GM21528 (cell line): Measurements from ENCODE around the gene MLNR.

Experiments used
- ATAC-seq: cut with Tn5 transposase; IDR thresholded peaks from one replicate; pipeline ENCODE4 v1.9.1; 2021; ENCODE audit warnings: mild to moderate bottlenecking, moderate library complexity; ENCODE audit not compliant: unreplicated experiment, low FRiP score

MLNR gene

DNA sequence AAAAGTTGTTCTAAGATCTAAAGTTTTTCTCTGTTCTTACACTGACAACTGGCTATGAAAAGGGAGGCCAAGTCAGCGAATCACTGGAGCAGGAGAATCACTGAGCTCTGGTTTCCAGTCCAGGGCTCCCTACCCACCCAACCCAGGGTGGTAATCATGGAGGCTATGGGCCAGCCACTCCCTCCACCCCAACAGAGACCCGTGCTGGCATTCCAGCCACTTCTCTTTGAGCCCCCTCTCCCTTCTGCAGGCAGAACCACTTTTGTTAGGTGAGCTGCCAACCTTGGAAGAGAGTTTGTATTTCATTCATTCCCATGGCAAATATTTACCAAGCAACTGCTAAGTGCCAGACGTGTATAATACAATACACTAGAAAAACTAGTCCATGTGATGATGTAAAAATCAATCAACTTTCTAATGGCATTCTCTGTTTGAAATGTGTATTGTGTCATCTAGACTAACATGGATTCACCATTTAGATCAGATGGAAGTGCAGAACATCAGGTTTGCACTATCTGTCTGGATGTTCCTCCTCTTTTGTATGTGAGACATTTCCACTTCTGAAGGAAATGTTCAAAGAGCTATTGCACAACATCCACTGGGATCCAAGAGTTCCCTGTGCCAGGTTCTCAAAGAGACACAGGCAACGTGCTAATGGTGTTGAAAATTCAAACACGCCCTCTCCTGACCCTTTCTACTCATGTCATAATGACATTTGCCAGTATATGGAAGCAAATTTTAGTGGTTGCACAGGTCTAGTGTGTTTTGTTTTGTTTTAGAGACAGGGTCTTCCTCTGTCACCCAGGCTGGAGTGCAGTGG is 5.3 kb downstream of the MLNR start:
- ATAC-seq: no peak

GRCh38 chr13:49226613-49227012 is 6.5 kb downstream of the MLNR start:
- no peak for ATAC-seq

DNA sequence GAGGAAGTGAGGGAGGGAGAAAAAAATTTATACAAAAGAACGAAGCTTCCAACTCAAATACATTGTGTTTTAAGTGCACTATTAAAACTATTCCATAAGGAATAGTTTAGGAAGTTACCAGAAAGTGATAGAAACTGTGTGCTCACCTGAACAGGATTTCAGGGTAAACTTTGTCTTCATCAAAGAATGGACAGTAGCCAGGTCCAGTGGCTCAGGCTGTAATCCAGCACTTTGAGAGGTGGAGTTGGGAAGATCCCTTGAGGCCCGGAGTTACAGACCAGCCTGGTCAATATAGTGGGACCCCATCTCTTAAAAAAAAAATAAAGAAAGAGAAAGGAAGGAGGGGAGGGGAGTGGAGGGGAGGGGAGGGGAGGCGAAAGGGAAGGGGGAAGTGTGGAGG is 14.6 kb downstream of the MLNR start:
- ATAC-seq: no peak

DNA sequence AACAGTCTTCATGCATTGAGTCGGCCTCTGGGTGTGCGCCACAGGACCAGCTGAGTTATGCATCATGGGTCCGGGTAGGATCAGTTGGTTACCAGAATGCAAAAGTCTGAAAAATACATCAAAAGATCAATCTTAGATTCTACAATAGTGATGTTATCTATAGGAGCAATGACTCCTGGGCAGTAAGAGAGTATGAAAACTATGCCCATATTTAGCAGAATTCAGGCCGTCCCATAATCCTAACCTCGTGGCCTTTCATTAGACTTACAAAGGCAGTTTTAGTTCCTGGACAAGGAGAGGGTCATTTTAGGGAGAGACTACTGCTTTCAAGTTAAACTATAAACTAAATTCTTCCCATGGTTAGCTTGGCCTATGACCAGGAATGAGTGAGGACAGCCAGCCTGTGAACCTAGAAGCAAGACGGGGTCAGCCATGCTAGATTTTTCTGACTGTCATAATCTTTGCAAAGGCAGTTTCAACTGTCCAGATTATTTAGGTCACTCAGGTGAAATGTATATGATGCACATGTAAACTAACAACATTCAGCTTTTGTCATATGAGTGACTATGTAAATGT is 15.8 kb downstream of the MLNR start:
- ATAC-seq: no peak

DNA sequence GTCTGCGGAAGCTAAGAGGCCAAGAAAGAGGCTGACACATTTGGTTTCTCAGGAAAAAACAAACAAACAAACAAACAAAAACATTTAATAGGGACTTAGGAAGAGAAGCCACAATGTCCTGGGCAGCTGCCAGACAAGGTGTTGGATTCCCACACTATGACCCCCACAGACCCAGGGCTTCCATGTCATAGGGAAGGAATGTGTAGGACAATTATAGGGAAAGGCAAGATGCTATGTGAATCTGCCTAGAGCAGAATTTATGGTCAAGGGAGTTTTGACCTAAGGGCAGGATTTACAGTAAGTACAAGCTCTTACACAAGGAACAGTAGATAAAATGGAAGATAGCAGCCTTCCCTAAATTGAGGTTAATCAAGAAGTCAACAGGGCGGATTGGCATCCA is 18.5 kb downstream of the MLNR start:
- no peak for ATAC-seq

GRCh38 chr13:49240017-49240416 is 19.9 kb downstream of the MLNR start:
- ATAC-seq: no peak

- ATAC-seq: no peak
These were observed 21.2 kb downstream of the MLNR start for GRCh38 chr13:49241296-49241695.

DNA sequence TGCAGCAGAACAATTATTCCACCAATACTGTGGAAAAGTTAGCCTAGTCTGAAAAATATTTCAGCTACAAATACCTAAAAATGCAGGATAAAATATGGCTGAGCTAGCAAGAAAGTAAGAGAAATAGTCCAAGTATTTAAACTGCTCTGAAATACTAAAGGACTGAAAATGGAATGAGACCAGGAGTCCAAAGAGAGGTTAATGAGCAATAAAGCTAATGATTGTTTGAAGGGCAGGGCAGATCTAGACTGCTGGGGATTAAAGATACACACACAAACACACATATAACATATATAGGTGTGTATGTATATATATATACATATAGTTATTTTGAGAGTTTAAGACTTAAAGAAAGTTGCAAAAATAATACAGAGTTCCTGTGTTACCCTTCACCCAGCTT is 25.0 kb downstream of the MLNR start:
- ATAC-seq: no peak

GRCh38 chr13:49246850-49247642 is 26.9 kb downstream of the MLNR start:
- ATAC-seq: peak; percentile 39

DNA sequence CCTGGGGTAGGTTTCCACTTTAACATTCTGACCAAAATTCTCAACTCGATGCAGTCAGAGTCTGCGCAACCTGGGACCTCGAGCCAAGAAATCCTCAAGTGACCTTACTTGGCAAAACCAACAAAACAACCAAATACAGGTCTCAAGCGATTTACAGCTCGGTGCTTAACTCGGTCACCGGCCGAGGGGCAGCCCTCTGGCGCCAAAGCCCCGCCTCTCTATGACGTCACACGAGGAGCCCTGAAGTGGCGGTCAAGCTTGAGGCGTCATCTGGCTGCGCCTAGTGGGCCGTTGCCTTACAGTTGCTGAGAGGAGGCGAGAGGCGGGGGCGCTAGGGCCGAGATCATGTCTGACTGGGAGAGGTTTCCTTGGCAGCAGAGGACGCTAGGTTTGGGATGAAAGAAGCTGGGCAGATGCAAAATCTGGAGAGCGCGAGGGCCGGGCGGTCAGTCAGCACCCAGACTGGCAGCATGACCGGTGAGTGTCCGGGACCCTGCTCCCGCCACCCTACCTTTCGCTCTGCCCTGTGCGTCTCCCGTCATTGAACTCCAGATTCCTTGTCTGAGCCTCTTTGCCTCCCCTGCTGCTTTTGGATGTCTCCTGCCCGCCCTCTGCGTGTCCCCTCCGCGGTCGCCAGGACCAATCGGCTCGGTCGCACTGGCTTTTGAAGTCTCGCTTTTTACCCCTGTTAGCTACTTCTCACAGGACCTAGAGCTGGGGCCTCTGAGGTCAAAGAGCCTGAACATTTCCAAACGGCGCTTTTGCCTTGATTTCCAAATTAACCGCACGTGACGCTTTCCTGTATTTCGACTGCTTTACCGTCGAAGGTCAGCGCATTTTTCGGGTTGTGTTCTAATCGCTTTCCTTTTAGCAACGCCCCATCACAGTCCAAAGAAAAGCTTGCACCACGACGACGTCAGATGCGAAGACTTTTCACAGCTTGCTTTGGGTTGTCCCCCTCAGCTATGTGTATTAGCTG is 27.8 kb downstream of the MLNR start, which contains the start of gene CDADC1:
CDADC1 (plus strand) TSS at position 283 of the 979 bp plus-strand sequence; CDS start at position 396, 113 bp downstream.
- peak; percentile 97 for ATAC-seq

GRCh38 chr13:49248622-49249002 is 28.5 kb downstream of the MLNR start:
- no peak for ATAC-seq

GRCh38 chr13:49251326-49251725 is 31.2 kb downstream of the MLNR start:
- no peak for ATAC-seq

- ATAC-seq: no peak
These were observed 33.2 kb downstream of the MLNR start for GRCh38 chr13:49253310-49253709.

GRCh38 chr13:49254007-49254406 is 33.9 kb downstream of the MLNR start:
- no peak for ATAC-seq

DNA sequence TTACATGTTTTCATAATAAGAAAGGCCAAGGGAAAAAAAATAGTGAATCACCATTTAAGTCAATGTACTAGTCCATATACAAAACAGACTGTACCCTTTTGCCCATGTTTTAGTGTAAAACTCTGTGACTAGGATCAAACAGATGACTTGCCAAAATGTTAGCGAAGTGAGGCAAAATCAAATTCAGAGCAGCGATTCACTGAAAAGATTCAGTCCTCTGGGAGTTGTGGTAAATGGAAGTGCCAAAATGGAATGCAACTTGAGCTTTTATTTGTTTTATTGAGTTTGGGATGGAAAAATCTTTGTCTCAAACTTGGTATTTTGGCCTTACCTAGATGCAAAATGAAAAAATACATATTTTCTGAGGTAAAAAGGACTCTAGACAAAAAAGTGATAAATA is 36.7 kb downstream of the MLNR start:
- no peak for ATAC-seq

GRCh38 chr13:49258089-49258796 is 38.1 kb downstream of the MLNR start:
- ATAC-seq: no peak

DNA sequence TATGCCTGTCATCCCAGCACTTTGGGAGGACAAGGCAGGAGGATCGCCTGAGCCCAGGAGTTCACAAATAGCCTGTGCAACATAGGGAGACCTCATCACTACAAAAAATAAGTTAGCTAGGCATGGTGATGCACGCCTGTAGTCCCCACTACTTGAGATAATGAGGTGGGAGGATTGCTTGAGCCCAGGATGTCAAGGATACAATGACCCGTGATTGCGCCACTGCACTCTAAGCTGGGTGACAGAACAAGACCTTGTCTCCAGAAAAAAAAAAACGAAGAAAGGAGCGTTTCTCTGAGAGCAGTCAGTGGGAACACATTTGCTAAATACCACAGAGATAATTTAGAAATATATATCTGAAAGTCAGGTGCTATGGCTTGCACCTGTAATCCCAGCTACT is 39.4 kb downstream of the MLNR start:
- ATAC-seq: no peak

DNA sequence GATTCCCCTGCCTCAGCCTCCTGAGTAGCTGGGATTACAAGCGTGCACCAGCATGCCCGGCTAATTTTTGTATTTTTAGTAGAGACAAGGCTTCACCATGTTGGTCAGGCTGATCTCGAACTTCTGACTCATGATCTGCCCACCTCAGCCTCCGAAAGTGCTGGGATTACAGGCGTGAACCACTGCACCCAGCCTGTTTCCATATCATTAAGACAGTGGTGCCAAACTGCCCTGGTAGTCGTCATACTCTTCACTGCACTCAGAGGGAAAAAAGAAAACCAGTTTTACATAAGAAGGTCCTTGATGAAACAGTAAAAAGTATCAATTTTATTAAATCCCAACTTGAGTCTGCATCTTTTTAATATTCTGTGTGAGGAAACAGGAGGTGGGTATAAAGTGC is 42.5 kb downstream of the MLNR start:
- ATAC-seq: no peak

- no peak for ATAC-seq
These were observed 45.7 kb downstream of the MLNR start for GRCh38 chr13:49265822-49266221.

DNA sequence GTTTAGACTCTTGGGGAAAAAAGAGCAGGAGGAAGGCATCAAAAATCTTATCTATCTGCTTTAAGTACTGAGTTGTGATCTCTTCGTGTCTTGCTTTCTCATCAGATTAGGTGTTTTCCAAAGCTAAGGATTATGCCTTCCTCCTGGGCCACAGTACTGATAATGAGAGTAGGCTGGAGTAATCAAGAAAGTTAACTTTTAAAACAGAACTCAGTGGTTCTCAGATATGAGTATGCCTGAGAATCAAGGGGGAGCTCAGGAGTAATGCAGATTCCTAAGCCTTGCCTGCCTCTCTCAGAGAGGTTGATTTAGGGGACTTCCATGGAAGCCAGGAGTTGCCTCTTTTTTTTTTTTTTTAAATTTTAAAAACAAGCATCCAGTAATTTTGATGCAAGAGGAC is 51.1 kb downstream of the MLNR start:
- ATAC-seq: no peak
